Non-pigmented ciliary epithelial cell (primary cell): ENCODE measurements around the gene PRSS38.
"Not testable (repeated sequence)": the region's sequence is repeated elsewhere in the genome, so short reads cannot be mapped to it uniquely, and the experiment has no call there.

Experiments used
- DNase-seq: peaks from one replicate; pipeline ENCODE4 v3.0.0-alpha.2; 2010; ENCODE audit warnings: low read depth

The PRSS38 gene

DNA sequence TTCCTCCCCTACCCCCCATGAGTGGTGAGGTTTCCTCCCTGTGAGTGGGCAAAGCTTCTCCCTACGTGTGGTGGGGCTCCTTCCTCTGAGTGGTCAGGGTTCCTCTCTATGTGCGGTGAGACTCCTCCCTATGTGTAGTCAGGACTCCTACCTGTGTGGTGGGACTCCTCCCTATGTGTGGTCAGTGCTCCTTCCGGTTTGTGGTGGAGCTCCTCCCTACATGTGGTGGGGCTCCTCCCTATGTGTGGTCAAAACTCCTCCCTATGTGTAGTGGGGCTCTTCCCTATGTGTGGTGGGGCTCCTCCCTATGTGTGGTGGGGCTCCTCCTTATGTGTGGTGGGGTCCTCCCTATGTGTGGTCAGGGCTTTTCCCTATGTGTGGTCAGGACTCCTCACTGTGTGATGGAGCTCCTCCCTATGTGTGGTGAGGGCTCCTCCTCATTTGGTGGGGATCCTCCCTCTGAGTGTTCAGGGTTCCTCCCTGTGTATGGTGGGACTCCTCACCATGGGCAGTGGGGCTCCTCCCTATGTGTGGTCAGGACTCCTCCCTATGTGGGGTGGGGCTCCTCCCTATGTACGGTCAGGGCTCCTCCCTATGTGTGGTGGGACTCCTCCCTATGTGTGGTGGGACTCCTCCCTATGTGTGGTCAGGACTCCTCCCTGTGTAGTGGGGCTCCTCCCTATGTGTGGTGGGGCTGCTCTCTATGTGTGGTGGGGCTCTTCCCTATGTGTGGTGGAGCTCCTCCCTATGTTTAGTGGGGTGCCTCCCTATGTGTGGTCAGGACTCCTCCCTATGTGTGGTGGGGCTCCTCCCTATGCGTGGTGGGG is 29.1 kb downstream of the PRSS38 start:
- no peak for DNase-seq

DNA sequence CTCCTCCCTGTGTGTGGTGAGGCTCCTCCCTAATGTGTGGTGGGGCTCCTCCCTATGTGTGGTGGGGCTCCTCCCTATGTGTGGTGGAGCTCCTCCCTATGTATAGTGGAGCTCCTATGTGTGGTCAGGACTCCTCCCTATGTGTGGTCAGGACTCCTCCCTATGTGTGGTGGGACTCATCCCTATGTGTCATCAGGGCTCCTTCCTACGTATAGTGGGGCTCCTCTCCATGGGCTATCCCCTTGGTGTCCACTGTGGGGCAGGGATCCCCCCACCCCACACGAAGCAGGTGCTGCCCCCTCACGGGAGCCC is 29.6 kb downstream of the PRSS38 start:
- no peak for DNase-seq

DNA sequence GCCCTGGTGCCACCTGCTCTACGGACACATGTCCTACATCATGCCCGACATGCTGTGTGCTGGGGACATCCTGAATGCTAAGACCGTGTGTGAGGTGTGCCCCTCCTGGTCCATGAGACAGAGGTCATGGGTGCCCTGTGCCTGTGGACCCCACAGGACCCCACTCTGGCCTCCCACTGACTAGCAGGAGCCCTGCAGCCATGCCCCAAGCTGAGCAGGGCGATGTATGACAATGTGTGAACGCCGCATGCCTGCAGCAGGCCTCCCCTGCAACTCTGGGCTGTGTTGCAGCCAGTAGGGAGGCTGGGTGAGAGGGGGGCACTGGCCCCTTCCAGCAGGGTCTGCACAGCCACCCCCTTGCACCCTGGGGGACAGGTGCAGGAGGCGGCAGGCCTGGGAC is 30.0 kb downstream of the PRSS38 start:
- DNase-seq: no peak

DNA sequence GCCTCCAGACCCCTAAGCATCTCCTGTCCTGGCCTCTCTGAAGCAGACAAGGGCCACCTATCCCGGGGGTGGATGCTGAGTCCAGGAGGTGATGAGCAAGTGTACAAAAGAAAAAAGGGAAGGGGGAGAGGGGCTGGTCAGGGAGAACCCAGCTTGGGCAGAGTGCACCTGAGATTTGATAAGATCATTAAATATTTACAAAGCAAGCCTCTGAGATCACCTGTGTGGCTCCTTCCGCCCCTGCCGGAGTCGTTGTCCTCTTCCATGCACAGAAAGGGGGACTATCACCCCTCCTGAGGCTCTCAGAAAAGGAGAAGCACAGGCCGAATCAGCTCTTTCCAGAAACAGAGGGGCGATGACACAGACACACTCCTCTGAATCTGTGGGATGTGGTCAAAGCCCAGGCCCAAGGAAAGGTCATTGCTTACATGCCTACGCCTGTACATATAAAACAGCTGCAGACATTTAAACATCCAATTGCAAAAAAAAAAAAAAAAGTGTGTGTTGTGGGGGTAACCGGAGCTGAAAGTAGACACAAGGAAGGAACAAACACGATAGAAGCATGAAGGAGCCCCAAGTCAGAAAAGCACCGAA is 30.9 kb downstream of the PRSS38 start:
- DNase-seq: no peak

DNA sequence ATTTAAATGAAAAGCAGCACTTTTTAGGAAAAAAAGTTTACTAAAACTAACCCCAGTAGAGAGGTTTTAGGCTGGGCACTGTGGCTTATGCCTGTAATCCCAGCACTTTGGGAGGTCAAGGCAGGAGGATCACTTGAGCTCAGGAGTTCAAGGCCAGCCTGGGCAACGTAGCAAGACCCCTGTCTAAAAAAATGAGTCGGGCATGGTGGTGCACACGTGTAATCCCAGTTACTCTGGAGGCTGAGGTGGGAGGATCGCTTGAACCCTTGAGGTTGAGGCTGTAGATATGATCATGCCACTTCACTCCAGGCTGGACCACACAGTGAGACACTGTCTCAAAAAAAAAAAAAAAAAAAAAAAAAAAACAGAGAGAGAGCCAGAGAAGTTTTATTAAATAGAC is 31.6 kb downstream of the PRSS38 start:
- DNase-seq: not testable (repeated sequence)

DNA sequence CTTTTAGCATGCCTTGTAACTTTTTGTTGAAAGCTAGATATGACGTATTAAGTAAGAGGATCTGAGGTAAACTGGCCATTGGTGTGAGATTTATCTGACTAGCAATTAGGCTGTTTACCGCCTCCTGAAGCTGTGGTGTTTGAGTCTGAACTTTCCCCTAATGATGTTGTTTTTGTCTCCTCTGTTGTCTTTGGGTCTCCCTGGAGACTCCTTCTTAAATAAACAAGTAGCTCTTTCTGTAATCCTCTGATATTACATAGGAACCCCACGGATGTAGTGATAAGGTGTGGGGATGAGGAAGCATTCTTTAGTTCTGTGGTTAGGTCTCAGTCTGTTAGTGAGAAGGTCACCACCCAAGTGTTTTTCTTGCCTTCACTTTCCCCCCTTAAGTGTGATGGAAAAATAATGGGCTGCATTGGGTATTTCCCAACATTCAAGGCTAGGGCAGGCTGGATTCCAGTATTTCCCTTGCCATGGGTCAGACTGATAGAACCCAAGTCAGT is 33.0 kb downstream of the PRSS38 start:
- no peak for DNase-seq

DNA sequence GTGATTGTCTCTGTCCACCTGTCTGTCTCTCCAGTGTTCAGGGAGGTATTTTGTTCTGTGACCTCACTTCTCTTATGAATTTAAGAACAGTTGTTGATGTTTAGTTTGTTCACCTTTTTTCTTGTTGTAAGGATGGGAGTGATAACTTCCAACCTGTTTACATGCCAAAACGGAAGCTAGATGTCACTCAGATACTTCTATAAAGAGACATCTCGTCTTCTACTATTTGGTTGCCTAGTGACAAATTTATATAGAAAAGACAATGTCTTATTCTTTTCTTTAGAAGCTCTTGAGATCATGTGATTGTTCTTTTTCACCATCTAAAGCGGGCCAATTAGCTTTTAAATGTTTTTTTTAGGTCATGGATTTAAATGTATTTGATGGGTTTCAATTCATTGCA is 33.8 kb downstream of the PRSS38 start:
- DNase-seq: no peak

DNA sequence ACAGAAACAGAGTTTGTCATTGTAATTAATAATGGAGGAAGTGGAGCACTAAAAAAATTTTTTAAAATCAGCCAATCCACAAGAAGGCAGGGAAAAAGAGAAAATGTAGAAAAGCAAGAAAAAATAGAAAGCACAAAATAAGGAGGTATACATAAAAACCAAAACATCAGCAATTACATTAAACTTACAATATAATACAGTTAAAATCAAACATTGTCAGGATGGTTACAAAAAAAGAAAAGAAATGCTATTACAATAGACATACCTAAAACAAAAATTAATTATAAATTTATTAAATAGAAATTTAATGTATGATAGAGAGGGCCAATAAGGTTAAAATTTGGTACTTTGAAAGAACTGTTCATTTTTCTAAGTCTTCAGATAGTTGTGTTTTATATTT is 38.7 kb downstream of the PRSS38 start:
- no peak for DNase-seq

DNA sequence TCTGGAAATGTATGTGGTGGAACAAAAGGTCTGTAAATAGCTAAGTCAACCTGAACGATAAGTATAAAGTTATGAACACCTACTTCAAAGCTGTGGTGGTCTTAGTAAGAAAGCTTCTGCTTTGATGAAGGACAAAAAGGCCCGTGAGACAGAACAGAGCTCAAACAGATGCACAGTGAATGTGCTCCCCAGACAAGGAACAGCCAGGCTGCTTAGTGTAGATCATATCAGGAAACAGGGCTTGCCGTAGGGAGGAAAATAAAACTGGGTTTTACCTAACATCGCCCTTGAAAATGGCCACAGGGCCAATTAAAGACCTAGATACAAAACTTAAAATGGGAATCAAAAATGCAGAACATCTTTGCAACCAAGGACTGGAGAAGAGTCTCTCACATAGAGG is 40.2 kb downstream of the PRSS38 start:
- no peak for DNase-seq

DNA sequence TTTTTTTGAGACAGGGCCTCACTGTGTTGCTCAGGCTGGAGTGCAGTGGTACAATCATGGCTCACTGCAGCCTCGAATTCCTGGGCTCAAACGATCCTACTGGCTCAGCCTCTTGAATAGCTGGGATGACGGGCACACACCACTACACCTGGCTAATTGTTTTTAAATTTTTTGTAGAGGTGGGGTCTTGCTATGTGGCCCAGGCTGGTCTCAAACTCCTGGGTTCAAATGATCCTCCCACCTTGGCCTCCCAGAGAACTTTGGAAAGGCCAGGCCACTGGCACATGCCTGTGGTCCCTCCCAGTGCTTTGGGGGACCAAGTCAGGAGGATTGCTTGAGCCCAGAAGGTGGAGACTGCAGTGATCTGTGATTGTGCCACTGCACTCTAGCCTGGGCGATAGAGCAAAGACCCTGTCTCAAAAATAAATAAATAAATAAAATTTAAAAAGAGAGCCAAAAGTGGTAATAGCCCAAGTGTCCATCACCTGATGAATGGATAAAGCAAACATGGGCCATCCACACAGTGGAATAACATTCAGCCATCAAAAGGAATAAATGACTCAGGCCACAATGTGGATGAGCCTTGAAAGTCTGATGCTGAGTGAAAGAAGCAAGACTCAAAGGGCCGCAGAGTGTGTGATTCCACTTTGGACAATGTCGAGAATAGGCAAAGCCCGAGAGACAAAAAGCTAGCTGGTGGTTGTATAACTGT is 40.8 kb downstream of the PRSS38 start:
- DNase-seq: no peak

DNA sequence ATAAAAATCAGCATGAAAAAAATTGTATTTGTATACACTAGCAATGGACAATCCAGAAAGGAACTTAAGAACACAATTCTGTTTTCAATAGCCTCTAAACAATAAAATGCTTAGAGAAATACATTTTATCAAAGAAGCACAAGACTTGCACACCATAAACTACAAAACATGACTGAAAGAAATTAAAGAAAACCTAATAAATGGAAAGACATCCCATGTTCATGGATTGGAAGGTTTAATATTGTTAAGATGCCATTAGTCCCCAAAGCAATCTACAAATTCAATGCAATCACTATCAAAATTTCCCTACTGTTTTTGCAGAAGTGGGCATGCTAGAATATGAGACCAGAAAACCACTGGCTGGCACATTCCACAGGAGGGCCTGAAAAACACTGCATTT is 49.4 kb downstream of the PRSS38 start:
- DNase-seq: no peak

DNA sequence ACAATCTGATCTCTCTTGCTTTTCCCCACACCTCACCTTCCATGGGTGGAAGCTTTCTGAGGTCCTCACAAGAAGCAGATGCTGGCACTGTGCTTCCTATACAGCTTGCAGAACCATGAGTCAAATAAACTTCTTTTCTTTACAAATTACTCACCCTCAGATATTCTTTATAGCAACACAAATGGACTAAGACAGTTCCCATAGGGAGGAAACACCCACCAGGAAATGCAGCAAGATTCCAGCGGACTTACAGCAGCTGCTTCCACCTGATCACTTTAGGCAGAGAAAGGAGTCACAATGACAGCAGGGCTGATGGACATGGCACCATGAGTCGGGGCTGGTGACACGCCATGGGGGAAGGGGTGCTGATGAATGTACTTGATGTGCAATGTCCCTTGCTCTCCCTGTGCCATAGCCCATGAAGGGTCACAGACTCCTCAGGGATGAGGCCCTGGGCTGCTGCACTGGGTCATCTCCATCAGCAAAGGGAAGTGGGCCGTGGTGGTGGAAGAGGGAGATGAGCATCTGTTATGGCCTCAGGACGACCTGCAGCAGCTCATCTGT is 53.9 kb downstream of the PRSS38 start:
- DNase-seq: no peak

DNA sequence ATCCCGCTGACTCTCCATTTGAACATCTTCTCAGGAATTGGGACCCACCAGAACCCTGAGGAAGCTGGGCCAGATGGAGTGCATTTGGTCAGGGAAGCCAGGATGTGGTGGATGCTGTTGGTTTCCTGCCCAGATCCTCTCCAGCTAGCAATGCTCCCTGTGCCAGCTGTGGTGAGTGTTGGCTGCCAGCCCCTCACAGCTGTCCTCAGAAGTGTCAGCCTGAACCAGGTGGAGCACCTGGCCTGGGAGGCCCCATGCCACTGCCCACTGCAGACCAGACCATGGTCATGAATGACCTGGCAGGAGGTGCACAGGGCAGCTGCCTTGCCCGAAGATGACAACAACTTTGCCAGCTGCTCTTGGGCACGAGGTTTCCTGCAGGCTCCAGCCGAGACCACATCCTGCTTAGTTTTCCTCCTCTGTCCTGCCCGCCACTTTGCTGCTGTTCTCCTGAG is 54.4 kb downstream of the PRSS38 start:
- no peak for DNase-seq

DNA sequence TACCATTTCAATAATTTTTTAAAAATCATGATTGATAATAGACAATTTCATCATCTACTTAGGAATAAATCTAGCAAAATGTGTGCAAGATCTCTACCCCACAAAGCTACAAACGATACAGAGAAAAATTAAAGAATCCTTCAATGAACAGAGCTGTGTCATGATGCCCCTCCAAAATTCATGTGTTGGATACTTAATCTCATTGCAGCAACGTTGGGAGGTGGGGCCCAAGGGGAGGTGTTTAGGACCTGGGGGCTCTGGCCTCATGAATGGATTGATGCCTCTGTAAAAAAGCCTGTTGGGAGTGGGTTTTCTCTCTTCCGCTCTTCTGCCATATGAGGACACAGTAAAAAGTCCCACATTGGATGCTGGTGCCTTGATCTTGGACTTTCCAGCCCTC is 54.9 kb downstream of the PRSS38 start:
- DNase-seq: no peak

DNA sequence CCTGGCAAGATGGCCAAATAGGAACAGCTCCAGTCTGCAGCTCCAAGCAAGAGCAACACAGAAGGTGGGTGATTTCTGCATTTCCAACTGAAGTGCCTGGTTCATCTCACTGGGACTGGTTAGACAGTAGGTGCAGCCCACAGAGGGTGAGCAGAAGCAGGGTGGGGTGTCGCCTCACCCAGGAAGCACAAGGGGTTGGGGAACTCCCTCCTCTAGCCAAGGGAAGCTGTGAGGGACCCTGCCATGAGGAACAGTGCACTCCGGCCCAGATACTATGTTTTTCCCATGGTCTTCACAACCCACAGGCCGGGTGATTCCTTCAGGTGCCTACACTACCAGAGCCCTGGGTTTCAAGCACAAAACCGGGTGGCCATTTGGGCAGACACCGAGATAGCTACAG is 56.4 kb downstream of the PRSS38 start:
- not testable (repeated sequence) for DNase-seq

DNA sequence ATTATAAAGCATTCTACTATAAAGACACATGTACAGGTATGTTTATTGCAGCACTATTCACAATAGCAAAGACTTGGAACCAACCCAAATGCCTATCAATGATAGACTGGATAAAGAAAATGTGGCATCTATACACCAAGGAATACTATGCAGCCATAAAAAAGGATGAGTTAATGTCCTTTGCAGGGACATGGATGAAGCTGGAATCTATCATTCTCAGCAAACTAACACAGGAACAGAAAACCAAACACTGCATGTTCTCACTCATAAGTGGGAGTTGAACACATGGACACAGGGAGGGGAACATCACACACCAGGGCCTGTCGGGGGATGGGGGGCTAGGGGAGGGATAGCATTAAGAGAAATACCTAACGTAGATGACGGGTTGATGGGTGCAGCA is 62.3 kb downstream of the PRSS38 start:
- DNase-seq: not testable (repeated sequence)

DNA sequence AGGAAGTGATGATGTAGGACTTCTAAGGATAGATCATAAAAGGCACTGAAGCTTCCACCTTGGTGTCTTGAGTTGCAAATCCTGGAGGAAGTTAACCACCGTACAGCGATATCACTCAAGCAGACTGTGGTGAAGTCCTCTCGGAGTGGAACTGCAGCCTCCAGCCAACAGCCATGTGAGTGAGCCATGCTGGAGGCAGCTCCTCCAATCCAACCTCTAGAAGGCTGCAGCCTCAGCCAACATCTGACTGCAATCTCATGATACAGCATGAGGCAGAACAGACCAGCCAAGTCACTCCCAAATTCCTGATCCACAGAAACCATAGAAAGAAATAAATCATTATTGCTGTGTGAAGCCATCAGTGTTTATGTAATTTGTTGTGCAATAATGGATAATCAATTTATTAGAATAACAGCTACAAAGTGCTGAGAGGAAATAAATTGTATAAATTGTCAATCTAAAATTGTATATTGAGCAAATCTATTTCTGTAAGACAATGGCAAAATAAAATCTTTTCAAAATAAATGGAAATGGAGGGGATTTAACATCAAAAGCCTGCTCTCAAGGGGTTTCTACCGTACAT is 65.0 kb downstream of the PRSS38 start:
- no peak for DNase-seq

DNA sequence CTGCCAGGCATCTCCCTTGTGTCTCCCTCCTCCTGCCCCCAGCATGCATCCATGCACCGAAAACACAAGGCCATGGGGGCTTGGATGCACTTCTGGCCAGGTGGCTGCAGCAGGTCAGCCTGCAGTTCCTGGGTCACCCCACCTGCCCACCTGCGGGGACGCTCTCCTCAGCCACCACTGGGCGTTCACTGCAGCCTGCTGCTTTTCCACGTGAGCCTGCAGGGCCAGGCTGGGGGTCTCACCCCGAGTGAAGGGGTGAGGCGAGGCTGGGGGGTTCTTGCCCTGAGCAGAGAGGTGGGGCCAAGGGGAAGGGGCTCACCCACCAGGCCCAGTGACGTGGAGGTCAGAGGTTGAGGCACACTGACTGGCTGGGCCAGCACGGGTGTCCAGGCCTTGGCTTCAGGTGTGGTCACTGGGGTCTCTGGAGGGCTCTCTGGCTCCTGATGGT is 67.6 kb downstream of the PRSS38 start:
- no peak for DNase-seq

DNA sequence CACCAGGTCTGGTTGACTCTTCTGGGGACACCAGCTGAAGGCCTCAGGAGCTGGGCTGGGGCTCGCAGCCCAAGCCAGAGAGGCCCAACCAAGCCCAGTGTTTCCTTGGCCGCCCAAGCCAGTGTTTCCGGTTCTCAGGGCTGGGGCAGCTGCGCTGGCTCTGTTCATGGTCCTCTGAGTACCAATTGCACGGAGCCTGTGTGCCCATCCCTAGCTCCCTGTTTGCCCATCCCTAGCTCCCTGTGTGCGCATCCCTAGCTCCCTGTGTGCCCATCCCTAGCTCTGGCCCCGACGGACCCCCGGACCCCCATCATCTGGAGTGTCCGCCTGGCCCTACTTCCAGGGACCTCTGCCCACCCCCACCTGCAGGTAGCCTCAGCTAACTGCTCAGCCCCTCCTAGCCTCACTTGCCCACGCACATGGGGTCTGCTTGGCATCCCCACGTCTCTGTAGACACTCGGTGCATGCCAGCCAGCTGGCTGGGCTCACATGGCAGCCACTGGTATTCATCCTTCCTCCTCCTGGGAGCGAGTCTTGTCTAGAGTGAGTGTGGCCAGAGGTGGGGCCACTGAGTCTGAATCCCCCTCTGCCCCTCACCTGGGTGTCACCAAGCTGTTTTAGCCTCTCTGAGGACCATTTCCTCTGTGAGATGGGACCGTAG is 68.3 kb downstream of the PRSS38 start:
- DNase-seq: no peak

DNA sequence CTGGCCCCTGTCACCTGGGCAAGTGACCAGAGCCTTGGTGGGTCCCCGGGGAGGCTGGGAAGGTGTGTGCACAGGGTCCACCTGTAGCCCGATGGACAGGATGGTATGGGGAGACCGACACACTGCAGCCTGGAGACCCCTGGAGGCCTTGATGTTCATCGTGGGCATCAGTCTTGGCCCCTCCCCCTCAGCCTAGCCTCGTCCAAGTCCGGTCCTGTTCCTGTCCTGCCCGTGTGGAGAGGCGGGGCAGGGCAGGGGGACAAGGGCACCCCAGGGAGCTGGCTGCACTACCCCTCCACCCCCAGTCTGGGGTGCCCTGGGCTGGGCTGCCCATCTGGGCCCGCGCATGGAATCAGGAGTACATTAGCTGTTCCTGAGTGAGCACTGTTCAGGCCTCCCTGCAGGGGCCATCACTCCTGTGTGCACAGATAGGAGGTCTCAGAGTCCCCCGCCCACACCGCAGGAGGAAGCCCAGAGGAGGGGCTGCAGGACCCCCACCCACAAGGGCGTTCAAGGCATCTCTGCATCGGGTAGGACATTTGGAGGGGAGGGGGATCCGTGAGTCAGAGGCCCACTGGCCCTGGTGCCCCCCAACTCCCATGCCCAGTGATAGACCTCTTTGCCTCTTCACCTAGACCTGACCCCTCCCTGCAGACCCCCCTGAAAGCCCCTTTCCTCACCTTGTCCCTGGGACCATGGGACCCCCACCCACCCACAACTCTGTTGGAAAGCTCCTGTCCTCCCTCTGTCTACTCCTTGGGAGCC is 69.1 kb downstream of the PRSS38 start:
- DNase-seq: no peak

DNA sequence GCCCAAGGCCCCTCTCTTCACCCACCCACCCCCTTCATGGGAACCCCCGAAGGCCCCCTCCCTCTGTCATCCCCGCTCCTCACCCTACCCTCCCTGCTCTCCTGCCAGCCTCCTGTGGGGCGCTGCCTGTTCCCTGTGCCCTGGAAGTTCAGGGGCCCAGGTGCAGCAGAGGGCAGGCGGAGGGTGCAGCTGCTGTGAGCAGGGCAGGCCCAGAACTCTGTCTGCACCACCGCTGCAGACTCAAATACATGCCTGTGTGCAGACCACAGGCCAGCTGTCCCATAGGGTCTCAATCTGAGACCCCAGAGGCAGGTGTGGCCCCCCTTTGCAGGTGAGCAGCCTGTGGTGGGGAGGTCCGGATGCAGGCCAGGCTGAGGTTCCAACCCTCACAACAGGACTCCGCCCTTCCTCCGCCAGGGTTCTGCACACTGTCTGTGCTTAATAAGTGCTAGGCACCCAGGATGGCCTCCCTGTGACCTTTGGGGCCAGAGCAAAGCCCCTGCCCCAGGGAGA is 69.7 kb downstream of the PRSS38 start:
- DNase-seq: no peak
